ENCODE results near the gene CACTIN.

CACTIN gene

DNA sequence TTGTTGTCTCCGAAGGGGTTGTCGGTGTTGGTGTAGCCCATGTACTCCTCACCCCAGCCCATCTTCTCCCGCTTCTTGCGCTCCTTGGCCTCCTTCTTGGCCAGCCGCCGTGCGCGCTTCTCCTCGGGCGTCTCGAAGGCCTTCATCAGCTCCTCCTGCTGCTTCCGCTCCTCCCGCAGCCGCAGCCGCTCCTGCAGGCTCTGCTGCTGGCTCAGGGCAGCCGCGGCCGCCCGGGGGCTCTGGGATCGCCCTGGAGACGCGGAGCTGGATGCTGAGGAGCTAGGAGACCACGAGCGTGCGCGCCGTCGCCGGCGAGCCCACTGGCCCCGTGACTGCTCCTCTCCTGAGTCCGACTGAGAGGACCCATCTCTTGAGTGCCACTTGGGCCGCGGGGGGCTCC lies 2.9 kb downstream of the CACTIN start:
- no peak overlapping the region for H3K4me3 ChIP-seq (ENCODE audit: low read depth, low read length)
- DNase-seq (ENCODE audit: low read depth) = no peak
- TF ChIP-seq, protein P1, sequence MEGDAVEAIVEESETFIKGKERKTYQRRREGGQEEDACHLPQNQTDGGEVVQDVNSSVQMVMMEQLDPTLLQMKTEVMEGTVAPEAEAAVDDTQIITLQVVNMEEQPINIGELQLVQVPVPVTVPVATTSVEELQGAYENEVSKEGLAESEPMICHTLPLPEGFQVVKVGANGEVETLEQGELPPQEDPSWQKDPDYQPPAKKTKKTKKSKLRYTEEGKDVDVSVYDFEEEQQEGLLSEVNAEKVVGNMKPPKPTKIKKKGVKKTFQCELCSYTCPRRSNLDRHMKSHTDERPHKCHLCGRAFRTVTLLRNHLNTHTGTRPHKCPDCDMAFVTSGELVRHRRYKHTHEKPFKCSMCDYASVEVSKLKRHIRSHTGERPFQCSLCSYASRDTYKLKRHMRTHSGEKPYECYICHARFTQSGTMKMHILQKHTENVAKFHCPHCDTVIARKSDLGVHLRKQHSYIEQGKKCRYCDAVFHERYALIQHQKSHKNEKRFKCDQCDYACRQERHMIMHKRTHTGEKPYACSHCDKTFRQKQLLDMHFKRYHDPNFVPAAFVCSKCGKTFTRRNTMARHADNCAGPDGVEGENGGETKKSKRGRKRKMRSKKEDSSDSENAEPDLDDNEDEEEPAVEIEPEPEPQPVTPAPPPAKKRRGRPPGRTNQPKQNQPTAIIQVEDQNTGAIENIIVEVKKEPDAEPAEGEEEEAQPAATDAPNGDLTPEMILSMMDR (IDR thresholded peaks at IDR 0.05; ENCODE audit: control insufficient read depth, extremely low read depth, insufficient read depth) = no peak

DNA sequence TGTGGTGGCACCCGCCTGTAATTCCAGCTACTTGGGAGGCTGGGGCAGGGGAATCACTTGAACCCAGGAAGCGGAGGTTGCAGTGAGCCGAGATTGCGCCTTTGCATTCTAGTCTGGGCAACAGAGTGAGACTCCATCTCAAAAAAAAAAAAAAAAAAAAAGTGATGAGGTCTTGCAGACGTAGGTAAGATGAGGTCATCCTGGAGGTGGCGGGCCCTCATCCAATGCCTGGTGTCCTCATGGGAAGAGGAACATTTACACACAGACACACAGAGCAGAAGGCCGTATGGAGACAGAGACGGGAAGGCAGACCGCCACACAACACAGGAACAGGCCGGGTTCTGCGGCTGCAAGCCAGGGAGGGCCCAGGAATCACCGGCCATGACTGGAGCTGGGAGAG lies 4.4 kb downstream of the CACTIN start:
- TF ChIP-seq, protein P1 (IDR thresholded peaks at IDR 0.05; ENCODE audit: control insufficient read depth, extremely low read depth, insufficient read depth) = no peak
- no peak for DNase-seq (ENCODE audit: low read depth)
- H3K4me3 ChIP-seq (ENCODE audit: low read depth, low read length) = no peak overlapping the region

DNA sequence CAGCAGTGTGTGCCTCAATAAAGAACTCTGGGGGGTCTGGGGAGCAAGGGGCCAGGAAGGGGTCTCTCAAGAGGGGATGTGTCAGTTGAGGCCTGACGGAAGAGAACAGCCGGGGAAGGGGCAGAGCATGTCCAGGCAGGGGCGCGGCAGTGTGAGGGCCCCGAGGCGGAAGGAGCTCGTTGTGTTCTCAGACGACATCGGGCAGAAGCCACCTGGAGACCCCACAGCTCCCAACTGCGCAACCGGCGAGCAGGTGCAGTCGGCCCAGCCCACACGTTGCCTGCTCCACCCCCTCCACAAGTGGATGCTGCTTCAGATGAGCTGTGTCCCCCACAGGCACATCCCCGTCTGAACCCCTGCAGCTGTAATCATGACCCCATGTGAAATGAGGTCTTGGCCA lies 4.9 kb downstream of the CACTIN start:
- H3K4me3 ChIP-seq (ENCODE audit: low read depth, low read length) = no peak overlapping the region
- DNase-seq (ENCODE audit: low read depth) = no peak
- TF ChIP-seq, protein P1 (IDR thresholded peaks at IDR 0.05; ENCODE audit: control insufficient read depth, extremely low read depth, insufficient read depth) = no peak

DNA sequence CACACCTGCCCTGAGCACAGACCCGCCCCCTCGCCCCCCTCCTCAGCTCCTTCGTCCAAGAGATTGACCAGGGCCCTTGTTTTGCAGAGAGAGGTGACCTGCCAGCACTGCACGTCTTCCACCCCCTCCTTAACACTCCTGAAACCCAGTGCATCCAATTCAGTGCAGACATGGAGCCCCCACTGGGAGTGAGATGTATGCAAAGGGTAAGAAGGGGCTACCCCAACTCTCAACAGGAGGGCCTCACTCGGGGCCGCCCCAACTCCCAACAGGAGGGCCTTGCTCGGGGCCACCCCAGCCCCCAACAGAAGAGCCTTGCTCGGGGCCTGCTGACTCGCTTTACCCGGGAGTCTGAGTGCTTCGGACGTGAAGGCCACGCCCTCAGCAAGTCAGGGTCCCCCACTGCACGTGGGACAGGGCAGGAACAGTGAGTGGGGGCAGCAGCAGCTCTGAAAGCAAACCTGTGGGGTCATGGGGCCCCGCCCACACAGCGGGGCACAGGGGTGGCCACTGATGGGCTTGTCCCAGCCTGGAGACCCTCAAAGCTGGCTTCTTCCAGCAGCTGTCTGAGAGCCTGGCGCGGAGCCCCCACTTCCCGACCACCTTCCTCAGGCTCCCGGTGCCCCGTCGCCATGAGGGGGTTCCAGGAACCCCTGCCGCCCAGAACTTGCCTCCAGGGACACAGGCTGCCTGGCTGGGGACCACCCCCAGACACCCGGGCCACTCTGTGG lies 5.6 kb downstream of the CACTIN start:
- no peak overlapping the region for H3K4me3 ChIP-seq (ENCODE audit: low read depth, low read length)
- TF ChIP-seq, protein P1 (IDR thresholded peaks at IDR 0.05; ENCODE audit: control insufficient read depth, extremely low read depth, insufficient read depth) = no peak
- DNase-seq (ENCODE audit: low read depth) = no peak

DNA sequence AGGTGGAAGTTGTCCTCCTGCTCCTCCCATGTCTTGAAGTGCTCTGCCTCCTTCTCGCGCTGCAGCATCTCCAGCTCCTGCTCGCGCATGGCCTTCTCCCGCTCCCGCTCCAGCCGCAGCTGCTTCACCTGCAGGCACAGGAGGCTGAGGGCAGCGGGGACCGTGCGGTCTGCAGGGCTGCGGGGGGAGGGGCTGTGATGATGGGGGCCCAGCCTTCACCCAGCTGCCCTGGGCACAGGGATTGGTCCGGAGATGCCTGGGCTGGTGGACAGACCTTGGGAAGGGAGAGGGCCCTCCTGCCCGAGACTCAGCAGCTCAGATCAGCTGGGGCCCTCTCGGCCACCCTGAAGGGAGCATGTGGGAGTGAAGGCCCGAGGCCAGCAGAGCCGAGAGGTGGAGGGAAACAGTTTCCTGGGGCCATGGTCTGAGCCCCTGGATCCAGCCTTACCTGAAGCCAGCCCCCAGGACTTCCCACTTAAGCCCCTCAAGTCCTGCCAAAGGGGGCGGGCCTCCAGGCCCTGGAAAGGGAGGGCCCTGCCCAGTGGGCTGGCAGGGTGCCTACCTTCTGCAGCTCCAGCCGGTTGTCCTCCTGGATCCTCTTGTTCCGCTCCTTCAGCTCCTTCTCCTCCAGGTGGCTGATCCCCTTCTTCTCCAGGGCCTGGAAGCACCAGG lies 6.3 kb downstream of the CACTIN start:
- no peak overlapping the region for H3K4me3 ChIP-seq (ENCODE audit: low read depth, low read length)
- TF ChIP-seq, protein P1 (IDR thresholded peaks at IDR 0.05; ENCODE audit: control insufficient read depth, extremely low read depth, insufficient read depth) = no peak
- DNase-seq (ENCODE audit: low read depth) = no peak

DNA sequence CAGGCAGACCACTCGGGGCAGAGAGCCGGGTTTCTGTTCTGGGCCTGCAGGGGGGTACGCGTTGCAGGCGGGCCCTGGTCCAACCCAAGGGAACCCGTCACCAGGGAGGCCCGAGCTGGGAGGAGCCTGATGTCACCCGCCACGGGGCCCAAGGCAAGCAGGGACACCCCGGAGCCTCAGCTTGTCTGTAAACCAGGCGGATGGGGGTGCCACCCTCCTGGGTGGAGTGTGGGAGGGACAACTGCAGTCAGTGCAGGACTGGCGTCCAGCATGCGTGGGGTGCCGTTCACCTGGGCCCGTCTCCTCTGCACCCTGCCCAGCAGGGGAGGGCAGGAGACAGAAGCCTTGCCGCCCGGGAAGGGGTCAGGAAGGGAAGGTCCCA lies 7.0 kb downstream of the CACTIN start:
- TF ChIP-seq, protein P1 (IDR thresholded peaks at IDR 0.05; ENCODE audit: control insufficient read depth, extremely low read depth, insufficient read depth) = no peak
- no peak overlapping the region for H3K4me3 ChIP-seq (ENCODE audit: low read depth, low read length)
- DNase-seq (ENCODE audit: low read depth) = no peak
